SHP77 treated with DMSO at 0.1 percent for 48 hours (cell line): ENCODE data around the gene RIN3.
"Not testable (repeated sequence)": the region's sequence is repeated elsewhere in the genome, so short reads cannot be mapped to it uniquely, and the experiment has no call there.

Source experiments
- DNase-seq: peaks from one replicate; lab custom pipeline; 2025; lab: John Stamatoyannopoulos, UW

RIN3 gene

GRCh38 chr14:92528486-92529100 lies 15.0 kb downstream of the RIN3 start:
- no peak for DNase-seq

GRCh38 chr14:92529903-92530302 lies 16.3 kb downstream of the RIN3 start:
- no peak for DNase-seq

- no peak for DNase-seq
Observed at GRCh38 chr14:92531106-92531873, 17.7 kb downstream of the RIN3 start.

DNA sequence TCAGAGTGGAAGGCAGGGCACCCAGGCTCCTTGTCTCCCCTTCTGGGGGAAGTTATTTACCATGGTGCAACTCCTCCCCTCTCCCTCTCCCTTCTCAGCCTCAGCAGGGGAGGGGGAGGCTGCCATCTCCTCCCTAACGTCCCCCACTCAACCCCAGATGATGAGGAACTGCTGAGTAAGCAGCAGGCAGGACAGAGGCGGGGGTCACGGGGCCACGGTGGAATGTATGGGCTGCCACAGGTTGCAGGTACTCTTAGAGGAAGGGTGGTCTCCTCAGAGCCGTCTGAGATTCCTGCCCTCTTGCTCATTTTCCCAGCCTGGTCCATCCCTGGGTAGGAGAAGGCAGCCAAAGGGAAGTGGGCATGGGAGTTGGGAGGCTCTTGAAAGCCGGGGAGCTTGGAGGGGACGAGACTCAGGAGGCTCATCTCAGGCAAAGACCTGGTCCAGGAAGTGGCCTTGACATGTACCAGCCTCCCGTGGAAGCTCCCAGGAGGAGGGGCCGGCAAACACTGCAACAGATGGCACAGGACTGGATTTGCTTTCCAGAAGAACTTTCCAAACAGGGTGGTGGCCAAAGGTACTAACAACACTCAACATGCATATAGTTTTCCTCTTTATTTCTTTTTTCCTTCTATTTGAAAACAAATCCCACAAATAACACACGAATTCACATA lies 19.0 kb downstream of the RIN3 start:
- no peak for DNase-seq

- DNase-seq, result no peak
Observed at GRCh38 chr14:92534932-92535643, 21.5 kb downstream of the RIN3 start.

DNA sequence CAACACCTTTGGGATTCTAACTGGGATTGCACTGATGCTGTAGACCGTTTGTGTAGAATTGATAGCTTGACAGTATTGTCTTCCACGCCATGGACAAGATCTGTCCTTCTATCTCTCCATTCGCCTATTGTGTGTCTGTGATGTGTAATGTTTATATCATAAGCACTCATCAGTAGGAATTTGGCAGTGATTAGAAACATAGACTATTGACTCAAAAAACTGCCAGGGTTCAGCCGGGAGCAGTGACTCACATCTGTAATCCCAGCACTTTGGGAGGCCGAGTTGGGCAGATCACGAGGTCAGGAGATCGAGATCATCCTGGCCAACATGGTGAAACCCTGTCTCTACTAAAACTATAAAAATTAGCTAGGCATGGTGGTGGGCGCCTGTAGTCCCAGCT lies 22.6 kb downstream of the RIN3 start:
- DNase-seq, result not testable (repeated sequence)

- DNase-seq, result no peak
Observed at GRCh38 chr14:92538412-92538985, 24.9 kb downstream of the RIN3 start.

DNA sequence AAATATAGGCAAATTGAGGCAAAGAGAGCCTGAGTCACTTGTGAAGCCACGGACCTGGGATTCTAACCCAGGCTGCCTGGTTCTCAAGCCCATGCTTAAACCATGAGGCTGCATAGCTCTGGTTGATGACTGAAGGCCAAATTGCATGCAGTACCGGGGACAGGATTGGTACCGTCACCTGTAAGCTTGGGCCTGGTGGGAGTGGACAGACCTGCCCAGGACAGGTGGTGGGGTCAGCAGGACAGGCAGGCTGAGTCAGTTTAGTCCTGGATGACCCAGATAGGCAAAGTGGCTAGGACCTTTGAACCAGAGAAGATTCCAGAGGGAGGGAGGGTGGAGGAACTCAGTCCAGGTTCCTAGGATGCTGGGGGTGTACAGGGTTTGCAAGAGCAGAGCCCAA lies 25.8 kb downstream of the RIN3 start:
- DNase-seq, result no peak

DNA sequence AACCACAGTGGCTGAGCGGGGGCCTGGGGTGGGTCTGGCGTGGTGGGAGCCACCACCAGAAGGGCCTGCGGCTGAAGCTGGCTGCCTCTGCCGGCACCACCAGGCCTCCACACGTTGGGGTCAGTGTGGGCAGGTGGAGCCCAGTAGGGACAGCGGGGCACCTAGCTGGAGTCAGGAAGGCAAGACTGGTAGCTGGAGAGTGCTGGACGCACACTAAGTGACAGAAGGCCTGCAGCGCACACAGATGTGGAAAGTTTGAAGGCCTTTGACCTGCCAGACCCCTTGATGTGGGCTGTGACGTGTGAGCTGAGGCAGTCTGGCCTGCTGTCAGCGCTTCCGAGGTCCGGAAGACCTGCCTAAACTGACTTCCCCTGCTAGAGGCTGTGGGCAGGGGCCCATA lies 26.3 kb downstream of the RIN3 start:
- DNase-seq, result no peak

DNA sequence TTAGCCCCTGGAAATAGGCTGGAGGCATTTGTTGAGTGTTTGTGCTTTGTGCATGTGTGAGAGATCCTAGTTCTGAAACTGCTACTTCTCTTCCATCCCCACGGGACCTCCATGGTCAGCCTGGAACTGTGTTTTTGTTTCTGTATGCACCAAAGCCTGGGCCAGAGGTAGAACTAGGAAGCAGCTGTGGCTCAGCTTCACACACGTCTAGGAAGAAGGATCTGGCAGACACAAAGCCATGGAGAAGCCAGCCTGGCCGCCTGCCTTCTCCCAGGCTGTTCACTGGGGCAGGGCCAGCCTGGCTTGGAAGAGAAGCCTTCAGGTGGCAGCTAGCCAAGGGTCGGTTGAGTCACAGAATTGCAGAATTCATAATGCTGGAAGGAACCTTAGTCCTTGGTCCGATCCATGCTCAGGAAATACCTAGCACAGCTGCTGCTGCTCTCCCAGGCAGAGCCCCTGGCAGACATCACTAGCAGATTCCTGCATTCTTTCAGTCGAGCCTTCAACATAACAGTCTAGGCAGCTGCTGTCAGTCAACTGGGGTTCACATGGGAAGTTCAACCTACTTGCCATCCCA lies 27.0 kb downstream of the RIN3 start:
- no peak for DNase-seq

DNA sequence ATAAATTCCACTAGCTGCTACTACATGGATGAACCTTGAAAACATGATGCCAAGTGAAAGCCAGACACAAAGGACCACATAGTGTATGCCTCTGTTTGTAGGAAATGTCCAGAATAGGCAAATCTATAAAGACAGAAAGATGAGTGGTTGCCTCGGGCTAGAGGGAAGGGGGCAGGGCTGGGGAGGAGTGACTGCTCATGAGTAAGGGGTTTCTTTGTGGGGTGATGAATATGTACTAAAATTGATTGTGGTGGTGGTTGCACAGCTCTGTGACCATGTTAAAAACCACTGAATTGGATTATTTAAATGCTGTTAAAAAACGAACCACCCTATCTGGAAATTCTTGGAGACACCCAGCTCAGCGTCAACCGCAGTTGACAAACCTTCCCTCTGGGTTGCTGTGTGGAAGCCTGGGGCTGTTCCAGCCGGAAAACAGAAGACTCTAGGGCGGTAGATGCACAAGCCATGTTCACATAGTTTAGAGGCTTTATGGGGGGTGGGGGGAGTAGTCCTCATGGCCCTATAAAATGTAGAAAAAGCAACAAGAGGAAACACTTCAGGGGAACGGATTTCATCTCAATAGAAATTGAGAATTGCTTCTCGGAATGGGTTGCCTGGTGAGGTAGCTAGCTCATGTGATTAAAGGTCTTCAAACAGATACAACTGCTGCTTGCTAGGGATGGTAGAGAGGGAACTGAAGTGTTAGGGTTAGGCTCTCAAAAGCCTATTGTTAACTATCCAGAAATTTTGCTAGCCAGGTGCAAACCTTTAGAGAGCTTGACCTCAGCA lies 29.4 kb downstream of the RIN3 start:
- DNase-seq, result no peak

GRCh38 chr14:92544051-92544720 lies 30.6 kb downstream of the RIN3 start:
- no peak for DNase-seq

GRCh38 chr14:92546347-92547053 lies 32.9 kb downstream of the RIN3 start:
- DNase-seq, result no peak

- no peak for DNase-seq
Observed at GRCh38 chr14:92549105-92549858, 35.7 kb downstream of the RIN3 start.

GRCh38 chr14:92549859-92550230 lies 36.3 kb downstream of the RIN3 start:
- DNase-seq, result no peak

- no peak for DNase-seq
Observed at GRCh38 chr14:92551044-92551841, 37.7 kb downstream of the RIN3 start.

GRCh38 chr14:92552066-92552465 lies 38.5 kb downstream of the RIN3 start:
- DNase-seq, result no peak

GRCh38 chr14:92553438-92553837 lies 39.9 kb downstream of the RIN3 start:
- no peak for DNase-seq
